OCI-LY3 (cell line): ENCODE results near the gene CTNNA3.

Source experiments
- H2AFZ ChIP-seq: fragments of 200-600, 300-600 bp; shearing (Covaris generic); 2 replicates; pipeline ENCODE4 v1.6.0; 2014; ENCODE audit warnings: antibody characterized with exemption, low read depth, low read length
- H3K27ac ChIP-seq: fragments of 200-600, 300-600 bp; sonication (generic); 2 replicates; pipeline ENCODE4 v1.5.1; 2014; ENCODE audit warnings: mild to moderate bottlenecking, low read length, moderate library complexity, mixed read lengths
- H3K27me3 ChIP-seq: fragments of 200-600, 300-600 bp; sonication (generic); 2 replicates; pipeline ENCODE4 v1.6.1; 2014; ENCODE audit warnings: low read depth, low read length, mixed read lengths
- H3K36me3 ChIP-seq: fragments of 200-600, 300-600 bp; sonication (generic); replicated peaks from 2 replicates; pipeline ENCODE3; 2014; ENCODE audit warnings: low read depth, low read length, mixed read lengths
- H3K4me1 ChIP-seq: fragments of 300-600, 200-600 bp; sonication (generic); 2 replicates; pipeline ENCODE4 v1.6.1; 2014; ENCODE audit warnings: low read length, mixed read lengths
- H3K4me2 ChIP-seq: fragments of 200-600, 300-600 bp; sonication (generic); 2 replicates; pipeline ENCODE4 v1.6.1; 2014; ENCODE audit warnings: low read length, mixed read lengths
- H3K4me3 ChIP-seq: fragments of 300-600, 200-600 bp; sonication (generic); 2 replicates; pipeline ENCODE4 v1.5.1; 2014; ENCODE audit warnings: antibody characterized with exemption, mild to moderate bottlenecking, low read length, moderate library complexity
- H3K79me2 ChIP-seq: fragments of 300-600, 200-600 bp; shearing (Covaris generic); 2 replicates; pipeline ENCODE4 v1.6.1; 2014; ENCODE audit warnings: mild to moderate bottlenecking, low read length, mixed read lengths
- H3K9ac ChIP-seq: fragments of 300-600, 200-600 bp; shearing (Covaris generic); 2 replicates; pipeline ENCODE4 v1.6.0; 2014; ENCODE audit warnings: mild to moderate bottlenecking, low read length, moderate library complexity
- H3K9me3 ChIP-seq: fragments of 200-600, 300-600 bp; shearing (Covaris generic); 2 replicates; pipeline ENCODE4 v1.6.1; 2014; ENCODE audit warnings: low read length, mixed read lengths; ENCODE audit not compliant: insufficient read depth
- H4K20me1 ChIP-seq: fragments of 200-600, 300-600 bp; sonication (generic); 2 replicates; pipeline ENCODE4 v1.6.1; 2016; ENCODE audit warnings: low read length, mixed read lengths; ENCODE audit not compliant: insufficient read depth
- EZH2phosphoT487 ChIP-seq: fragments of 200-600 bp; shearing (Covaris generic); IDR thresholded peaks from 2 replicates; pipeline ENCODE4 v1.6.1; 2018; ENCODE audit warnings: antibody characterized with exemption, mixed run types, low read depth
- TF ChIP-seq, protein P1 (sequence below): fragments of 200-600, 300-600 bp; sonication (generic); IDR thresholded peaks from 2 replicates; pipeline ENCODE4 v1.5.1; 2014; ENCODE audit warnings: antibody characterized with exemption, low read length, low read depth

Gene CTNNA3

DNA sequence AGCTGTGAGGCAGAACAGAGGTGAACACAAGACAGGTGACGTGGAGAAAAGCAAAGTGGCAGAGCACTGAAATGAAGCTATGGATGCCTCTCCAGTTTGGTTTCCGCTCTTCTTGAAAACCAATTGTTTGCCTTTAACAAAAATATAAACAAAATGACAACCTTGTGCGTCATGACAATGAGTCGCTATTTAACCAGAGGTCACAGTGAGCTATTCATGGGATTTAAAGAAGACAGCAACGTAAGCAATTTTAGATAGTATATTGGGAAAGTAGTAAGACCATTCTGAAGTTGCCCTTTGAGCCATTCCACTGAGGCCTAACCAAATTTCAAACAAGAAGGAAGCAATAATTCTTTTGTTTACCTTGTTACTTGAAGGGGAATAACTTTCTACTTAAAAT, 785.3 kb downstream of the CTNNA3 start:
- no peak overlapping the region for H3K4me2 ChIP-seq
- no peak overlapping the region for H3K4me3 ChIP-seq
- H2AFZ ChIP-seq = no peak overlapping the region
- no peaks in the 10 kb centered on the region for H3K9me3 ChIP-seq
- H3K4me1 ChIP-seq = no peaks in the 10 kb centered on the region
- H3K9ac ChIP-seq = no peak overlapping the region
- H4K20me1 ChIP-seq = no peaks in the 10 kb centered on the region
- no peak overlapping the region for H3K27ac ChIP-seq
- no peaks in the 10 kb centered on the region for H3K79me2 ChIP-seq
- no peaks in the 10 kb centered on the region for H3K27me3 ChIP-seq
- TF ChIP-seq, protein P1, sequence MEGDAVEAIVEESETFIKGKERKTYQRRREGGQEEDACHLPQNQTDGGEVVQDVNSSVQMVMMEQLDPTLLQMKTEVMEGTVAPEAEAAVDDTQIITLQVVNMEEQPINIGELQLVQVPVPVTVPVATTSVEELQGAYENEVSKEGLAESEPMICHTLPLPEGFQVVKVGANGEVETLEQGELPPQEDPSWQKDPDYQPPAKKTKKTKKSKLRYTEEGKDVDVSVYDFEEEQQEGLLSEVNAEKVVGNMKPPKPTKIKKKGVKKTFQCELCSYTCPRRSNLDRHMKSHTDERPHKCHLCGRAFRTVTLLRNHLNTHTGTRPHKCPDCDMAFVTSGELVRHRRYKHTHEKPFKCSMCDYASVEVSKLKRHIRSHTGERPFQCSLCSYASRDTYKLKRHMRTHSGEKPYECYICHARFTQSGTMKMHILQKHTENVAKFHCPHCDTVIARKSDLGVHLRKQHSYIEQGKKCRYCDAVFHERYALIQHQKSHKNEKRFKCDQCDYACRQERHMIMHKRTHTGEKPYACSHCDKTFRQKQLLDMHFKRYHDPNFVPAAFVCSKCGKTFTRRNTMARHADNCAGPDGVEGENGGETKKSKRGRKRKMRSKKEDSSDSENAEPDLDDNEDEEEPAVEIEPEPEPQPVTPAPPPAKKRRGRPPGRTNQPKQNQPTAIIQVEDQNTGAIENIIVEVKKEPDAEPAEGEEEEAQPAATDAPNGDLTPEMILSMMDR = no peak
- TF ChIP-seq EZH2phosphoT487 = no peak
- H3K36me3 ChIP-seq = no peaks in the 10 kb centered on the region

DNA sequence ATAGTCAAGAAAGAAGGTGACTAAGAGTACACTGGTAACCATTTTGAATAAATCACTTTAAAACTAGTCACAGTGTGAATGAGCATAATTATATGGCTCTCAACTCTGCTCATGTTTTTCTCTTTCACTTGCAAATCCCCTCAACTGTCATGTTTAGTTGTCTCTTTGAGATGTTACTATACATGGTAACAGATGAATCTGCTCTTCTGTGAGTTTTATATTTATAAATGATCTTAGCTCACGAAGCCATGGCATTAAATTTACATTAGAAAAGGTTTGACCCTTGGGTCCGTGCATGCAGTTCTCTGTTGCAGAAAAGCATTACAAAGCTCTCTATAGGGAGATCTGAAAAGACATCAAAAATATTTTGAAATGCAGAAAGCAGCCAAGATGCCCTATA, 803.1 kb downstream of the CTNNA3 start:
- Histone ChIP-seq H3K27me3 (no peaks in the 10 kb centered on the region), H3K4me2 (no peak overlapping the region), H3K79me2 (no peaks in the 10 kb centered on the region), H3K9ac (no peak overlapping the region), H3K4me3 (no peak overlapping the region), H3K9me3 (no peaks in the 10 kb centered on the region), H3K4me1 (no peaks in the 10 kb centered on the region), H2AFZ (no peak overlapping the region), H4K20me1 (no peaks in the 10 kb centered on the region), H3K36me3 (no peaks in the 10 kb centered on the region), H3K27ac (no peak overlapping the region)
- TF ChIP-seq EZH2phosphoT487 = no peak
- TF ChIP-seq, protein P1 = no peak

DNA sequence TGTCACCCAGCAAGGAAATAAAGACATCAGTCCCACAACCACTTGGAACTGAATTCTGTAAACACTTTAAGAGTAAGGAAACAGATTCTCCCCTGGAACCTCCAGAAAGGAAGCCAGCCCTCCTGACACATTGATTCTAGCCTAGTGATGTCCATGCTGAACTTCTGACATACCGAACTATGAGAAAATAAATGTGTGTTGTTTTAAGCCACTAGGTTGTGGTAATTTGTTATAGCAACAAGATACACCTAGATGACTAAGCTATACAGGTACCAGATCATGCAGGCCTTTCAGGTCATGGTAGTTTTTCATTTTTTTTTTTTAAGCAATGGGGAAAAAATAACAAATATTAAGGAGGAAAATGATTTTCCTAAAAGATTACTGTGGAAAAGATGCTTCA, 807.8 kb downstream of the CTNNA3 start:
- Histone ChIP-seq H3K4me1 (peaks cover 11% of the 10 kb centered on the region), H3K9me3 (no peaks in the 10 kb centered on the region), H3K79me2 (no peaks in the 10 kb centered on the region), H3K4me3 (no peak overlapping the region), H3K36me3 (no peaks in the 10 kb centered on the region), H3K4me2 (no peak overlapping the region), H3K27me3 (no peaks in the 10 kb centered on the region), H3K27ac (no peak overlapping the region), H2AFZ (no peak overlapping the region), H3K9ac (no peak overlapping the region), H4K20me1 (no peaks in the 10 kb centered on the region)
- TF ChIP-seq, protein P1 = no peak
- TF ChIP-seq EZH2phosphoT487 = no peak

DNA sequence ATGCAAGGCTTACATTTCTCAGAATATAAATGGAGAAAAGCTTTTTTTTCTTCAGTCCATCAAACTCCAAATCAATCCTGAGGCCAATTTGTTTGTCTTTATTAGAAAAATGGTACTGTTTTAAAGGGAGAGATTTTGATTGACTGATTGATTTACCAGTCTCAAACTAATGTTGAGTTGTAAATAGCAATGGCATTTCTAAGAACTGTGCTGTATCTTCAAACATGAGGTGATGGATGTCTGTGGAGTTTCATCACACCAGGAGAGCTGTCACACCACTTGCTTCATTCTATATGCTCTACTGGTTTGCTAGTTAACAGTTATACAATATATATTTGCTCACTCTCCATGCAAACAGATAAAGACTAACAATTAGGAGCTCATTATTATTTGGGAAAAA, 809.1 kb downstream of the CTNNA3 start:
- H3K36me3 ChIP-seq = no peaks in the 10 kb centered on the region
- H2AFZ ChIP-seq = no peak overlapping the region
- peaks cover 11% of the 10 kb centered on the region for H3K4me1 ChIP-seq
- no peak overlapping the region for H3K4me2 ChIP-seq
- H4K20me1 ChIP-seq = no peaks in the 10 kb centered on the region
- H3K79me2 ChIP-seq = no peaks in the 10 kb centered on the region
- H3K4me3 ChIP-seq = no peak overlapping the region
- H3K9ac ChIP-seq = no peak overlapping the region
- H3K9me3 ChIP-seq = no peaks in the 10 kb centered on the region
- H3K27ac ChIP-seq = no peak overlapping the region
- TF ChIP-seq, protein P1 = no peak
- no peak for TF ChIP-seq EZH2phosphoT487
- no peaks in the 10 kb centered on the region for H3K27me3 ChIP-seq
